NCI-H128 (cell line): ENCODE results near the gene SNAI3.

Source experiments
- DNase-seq: peaks from one replicate; lab custom pipeline; 2025; ENCODE audit not compliant: unreplicated experiment; lab: John Stamatoyannopoulos, UW

The SNAI3 gene

DNA sequence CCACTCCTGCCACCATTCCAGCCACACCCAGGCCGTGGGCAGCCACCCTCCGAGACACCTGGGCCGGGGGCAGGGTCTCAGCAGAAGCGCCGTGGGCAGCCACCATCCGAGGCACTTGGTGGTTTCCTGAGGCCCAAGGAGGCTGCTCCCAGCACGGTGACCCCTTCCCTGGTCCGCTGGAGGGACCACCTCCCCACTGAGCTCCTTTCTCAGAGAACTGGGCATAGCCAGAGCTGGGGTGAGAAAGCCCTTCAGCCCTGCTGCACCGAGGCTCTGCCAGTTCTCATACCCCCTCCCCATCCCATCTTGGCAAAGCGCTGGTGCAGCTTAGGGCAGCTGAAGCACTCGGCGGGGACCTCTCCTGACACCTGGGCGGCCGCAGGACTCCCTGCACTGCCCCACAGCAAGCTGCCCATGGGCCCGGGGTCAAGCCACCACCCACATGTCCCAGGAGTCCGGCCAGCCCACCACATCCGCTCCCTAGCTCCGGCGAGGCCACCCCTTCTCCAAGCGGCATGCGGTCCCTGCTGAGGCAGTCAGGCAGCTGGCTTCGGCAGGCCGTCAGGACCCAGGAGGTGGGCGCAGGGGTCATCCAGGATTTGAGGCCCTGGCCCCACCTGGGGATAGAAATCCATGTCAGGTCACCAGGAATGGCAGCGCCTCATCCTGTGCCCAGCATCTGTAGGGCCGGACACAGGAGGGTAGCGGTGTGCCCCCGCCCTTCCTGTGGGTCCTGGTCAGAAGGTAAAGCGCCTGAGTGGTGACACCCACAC lies 34.1 kb downstream of the SNAI3 start:
- no peak for DNase-seq

GRCh38 chr16:88651276-88651988 lies 34.9 kb downstream of the SNAI3 start:
- no peak for DNase-seq

DNA sequence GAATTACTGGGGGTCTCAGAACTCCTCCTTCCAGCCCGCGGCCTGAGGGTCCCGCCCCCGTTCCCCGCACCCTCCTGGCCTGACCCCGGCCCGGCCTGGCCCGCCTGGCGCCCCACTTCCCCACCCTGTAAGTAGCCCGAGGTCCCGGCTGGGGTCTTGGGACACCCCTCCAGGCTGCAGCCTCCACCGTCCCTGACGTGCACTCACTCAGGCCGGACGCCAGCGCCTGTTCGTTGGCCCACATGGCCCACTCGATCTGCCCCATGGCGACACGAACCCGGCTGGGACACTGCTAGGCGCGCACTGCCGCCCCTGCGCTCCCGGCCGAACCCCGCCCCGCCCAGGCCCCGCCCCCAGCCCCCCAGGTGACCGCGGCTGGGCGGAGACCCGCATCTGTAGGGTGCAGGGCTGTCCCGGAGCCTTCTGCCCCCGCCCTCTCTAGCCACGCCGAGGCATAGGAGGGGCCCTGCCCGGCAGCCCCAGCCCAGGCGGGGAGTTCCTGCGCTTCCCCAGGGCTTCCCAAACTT lies 35.5 kb downstream of the SNAI3 start, which contains the start of gene CYBA:
TSS of gene CYBA (minus strand) at position 305 of the 527 bp plus-strand sequence. CDS start at position 265, 40 bp downstream.
- DNase-seq: no peak

GRCh38 chr16:88649924-88650748 lies 36.2 kb downstream of the SNAI3 start:
- DNase-seq: no peak

- DNase-seq: no peak
Measured at GRCh38 chr16:88649195-88649923, 36.9 kb downstream of the SNAI3 start.

GRCh38 chr16:88647178-88648070 lies 38.9 kb downstream of the SNAI3 start:
- no peak for DNase-seq

DNA sequence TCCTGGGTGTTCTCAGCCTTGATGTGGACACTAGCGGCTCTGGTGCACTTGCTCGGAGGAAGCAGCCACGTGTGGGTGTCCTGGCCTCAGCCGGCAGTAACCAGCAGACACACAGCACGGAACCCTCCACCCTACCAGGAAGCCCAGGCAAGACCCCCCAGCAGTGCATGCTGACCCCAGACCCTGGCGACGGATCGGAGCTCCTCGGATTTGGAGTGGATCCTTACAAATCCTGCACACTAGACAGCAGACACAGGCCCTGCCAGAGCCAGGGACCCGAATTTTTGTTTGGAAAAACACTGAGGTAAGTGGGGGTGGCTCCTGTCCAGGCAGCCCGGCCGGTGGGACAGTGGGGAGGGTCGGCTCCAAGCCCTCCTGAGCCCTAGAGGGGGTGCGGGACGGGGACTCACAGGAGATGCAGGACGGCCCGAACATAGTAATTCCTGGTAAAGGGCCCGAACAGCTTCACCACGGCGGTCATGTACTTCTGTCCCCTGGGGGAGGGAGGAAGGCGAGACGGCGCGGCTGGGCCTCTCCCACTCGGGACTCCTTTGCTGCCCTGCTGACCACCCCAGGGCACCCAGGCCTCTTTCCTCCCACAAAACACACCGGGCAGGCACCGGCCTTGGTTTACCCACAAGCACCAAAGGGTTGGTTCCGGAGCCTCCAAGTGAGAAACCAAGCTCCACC lies 39.8 kb downstream of the SNAI3 start:
- no peak for DNase-seq

DNA sequence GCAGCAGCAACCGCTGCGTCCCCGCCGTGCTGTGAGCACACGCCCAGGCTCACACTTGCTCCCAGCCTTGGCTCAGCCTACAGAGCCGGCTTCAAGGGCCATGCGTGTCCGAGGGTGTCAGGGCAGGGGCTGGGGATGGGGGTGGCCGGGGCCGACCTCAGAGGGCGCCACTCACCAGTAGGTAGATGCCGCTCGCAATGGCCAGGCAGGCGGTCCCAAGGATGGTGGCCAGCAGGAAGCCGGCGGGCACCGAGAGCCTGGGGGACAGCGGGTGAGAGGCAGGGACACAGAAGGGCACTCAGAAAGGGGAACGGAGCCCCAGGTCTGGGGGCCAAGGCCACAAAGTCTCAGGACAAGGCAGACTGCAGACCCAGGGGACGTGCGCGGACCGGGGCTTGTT lies 40.4 kb downstream of the SNAI3 start:
- no peak for DNase-seq

DNA sequence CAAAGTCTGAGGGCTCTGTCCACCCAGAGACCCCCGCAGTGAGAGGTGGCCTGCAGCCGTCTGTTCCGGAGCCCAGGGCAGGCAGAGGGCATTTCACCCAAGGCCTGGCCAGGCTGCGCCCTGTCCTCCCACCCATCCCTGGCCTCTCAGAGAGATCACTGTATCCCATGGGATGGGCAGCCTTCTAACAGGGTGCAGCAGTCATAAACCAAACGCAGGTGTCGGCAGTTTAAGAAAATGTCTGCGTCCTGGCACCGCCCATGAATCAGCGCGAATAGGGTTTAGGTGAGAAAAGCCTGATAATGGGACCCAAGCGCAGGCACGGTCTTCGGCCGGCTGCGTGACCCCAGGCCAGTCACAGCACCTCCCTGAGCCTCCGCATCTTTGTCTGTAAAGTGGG lies 40.9 kb downstream of the SNAI3 start:
- no peak for DNase-seq

DNA sequence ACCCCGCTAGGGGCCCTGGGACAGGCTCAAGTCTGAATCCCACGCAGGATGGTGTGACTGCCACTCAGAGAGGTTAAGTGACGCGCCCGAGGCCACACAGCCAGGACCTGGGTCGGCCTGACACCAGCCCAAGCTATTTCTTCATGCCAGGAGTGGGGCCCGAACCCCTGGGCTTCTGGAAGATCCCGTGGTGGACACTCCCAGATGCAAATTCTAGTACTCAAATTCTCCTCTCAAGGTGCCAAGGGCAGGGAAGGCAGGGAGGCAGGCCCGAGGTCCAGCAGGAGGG lies 42.7 kb downstream of the SNAI3 start:
- no peak for DNase-seq

DNA sequence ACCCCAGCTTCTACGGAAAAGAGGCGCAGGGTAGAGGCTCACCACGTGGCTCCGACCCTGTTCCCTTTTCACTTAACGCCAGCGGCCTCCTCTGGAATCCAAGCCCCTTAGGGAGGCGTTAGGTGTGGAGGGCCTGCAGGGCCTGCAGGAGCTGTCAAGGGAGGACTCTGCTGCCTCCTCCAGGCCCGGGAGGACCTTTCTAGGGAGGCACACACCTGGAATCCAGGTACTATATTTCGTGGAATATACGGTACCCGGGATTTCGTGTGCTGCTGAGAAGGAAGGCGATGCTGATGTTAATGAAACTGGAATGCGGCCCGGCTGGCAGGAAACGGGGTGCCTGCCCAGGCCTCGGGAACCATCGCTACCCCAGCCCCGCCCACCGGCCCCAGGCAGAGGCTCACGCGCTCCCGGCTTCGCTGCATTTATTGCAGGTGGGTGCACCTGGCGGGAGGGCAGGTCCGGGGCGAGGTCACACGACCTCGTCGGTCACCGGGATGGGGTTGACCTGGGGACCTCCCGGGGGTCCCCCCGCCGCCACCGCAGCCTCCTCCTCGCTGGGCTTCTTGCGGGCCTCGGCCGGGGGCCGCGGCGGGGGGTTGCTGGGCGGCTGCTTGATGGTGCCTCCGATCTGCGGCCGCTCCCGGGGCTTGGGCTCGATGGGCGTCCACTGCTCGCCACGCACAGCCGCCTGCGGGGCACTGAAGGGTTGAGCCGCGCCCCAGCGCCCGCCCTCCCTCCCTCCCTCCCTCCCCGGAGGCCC lies 43.2 kb downstream of the SNAI3 start:
- no peak for DNase-seq

GRCh38 chr16:88640498-88641247 lies 45.6 kb downstream of the SNAI3 start:
- no peak for DNase-seq

DNA sequence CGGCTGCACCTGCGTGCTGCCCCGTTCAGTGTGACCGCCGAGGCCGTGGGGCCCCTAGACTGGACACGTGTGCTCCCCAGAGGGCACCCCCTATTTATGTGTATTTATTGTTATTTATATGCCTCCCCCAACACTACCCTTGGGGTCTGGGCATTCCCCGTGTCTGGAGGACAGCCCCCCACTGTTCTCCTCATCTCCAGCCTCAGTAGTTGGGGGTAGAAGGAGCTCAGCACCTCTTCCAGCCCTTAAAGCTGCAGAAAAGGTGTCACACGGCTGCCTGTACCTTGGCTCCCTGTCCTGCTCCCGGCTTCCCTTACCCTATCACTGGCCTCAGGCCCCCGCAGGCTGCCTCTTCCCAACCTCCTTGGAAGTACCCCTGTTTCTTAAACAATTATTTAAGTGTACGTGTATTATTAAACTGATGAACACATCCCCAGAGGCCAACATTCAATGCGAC lies 46.2 kb downstream of the SNAI3 start:
- no peak for DNase-seq

DNA sequence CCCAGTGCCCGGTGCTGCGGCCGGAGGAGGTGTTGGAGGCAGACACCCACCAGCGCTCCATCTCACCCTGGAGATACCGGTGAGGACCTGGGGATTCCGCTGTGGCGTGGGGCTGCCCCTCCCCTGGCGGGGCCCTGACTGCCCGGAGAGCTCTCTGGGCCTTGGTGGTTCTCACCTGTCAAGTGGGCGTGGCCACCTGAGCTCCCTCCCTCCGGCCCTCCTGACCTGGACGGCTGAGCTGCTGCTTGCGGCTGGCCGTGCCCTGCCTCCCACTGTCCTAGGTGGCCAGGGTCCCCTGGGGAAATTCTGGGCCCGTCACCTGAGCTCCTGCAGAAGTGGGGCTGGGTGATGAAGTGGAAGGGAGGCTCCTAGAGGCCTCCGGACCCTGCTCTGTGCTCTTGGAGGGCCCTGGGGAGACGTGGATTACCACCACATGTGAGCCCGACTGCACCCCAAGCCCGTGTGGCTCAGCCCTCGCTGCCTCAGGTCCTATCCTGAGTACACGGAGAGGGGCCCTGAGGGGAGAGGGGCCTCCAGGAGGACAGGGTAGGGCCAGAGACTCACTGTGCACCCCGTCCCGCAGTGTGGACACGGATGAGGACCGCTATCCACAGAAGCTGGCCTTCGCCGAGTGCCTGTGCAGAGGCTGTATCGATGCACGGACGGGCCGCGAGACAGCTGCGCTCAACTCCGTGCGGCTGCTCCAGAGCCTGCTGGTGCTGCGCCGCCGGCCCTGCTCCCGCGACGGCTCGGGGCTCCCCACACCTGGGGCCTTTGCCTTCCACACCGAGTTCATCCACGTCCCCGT lies 46.9 kb downstream of the SNAI3 start:
- no peak for DNase-seq

GRCh38 chr16:88638323-88639230 lies 47.7 kb downstream of the SNAI3 start, which contains the start of gene IL17C:
Gene IL17C (plus strand): TSS chr16:88638572. CDS start chr16:88638642, 70 bp downstream.
- DNase-seq: no peak
